Posterior vena cava (tissue), 2 donors: ENCODE results near the gene THYN1. TPM values are rescaled to one million over a fixed set of nuclear protein-coding genes. Genes with fewer than 3 reads are reported as not detected.
"Not testable (repeated sequence)": the region's sequence is repeated elsewhere in the genome, so short reads cannot be mapped to it uniquely, and the experiment has no call there.

Source experiments
- DNase-seq: peaks from one replicate; pipeline ENCODE4 v3.0.0-alpha.2; 2020; ENCODE audit warnings: low spot score
- intact Hi-C, 2 donors: fragments of 100-400 bp; cut with DNase I; formaldehyde crosslinking; loops; one replicate each; pipeline versions ENCODE4 v1.14.1 to v1.14.2; 2022 to 2023
- total RNA-seq, 2 donors: library from RNA; stranded (reverse); fragmentation: NEBNext Ultra II Directional; extraction: Animal tissue kit (Norgen Biotek cat#: 25700); gene quantifications; one replicate each; pipeline ENCODE4 v1.2.1, GENCODE V29; 2021
- donor health status: DM: yes; HTN: yes; CAD: no.
- donor health status: DM: yes; HTN: yes; CAD: no.

Gene THYN1
- total RNA-seq, 2 donors from 2014 or later: 21.0 to 37.3 TPM

GRCh38 chr11:134276396-134277182, 23.4 kb upstream of the THYN1 start:
- DNase-seq: no peak
- intact Hi-C loops: no loop called here

- DNase-seq: no peak
- intact Hi-C loops: no loop called here
These were observed 22.6 kb upstream of the THYN1 start, which contains the start of gene GLB1L3 for GRCh38 chr11:134275534-134276395. Gene GLB1L3 (plus strand): TSS chr11:134276379. CDS start chr11:134276741, 362 bp downstream.

DNA sequence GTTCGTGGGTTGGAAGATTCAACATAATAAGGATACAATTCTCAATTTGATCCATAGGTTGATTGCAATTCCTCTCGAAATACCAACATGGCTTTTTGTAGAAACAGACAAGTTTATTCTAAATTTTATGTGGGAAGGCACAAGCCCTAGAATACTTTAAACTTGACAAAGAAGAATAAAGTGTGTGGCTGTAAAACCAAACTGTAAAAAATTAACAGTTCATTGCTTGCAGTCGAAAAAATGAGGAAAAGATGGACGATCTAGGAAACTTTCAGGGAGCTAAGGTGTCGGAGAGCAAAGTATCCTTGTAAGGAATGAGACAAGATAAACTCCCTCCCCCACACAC, 22.0 kb upstream of the THYN1 start:
- intact Hi-C loops: no loop called here
- DNase-seq: no peak

DNA sequence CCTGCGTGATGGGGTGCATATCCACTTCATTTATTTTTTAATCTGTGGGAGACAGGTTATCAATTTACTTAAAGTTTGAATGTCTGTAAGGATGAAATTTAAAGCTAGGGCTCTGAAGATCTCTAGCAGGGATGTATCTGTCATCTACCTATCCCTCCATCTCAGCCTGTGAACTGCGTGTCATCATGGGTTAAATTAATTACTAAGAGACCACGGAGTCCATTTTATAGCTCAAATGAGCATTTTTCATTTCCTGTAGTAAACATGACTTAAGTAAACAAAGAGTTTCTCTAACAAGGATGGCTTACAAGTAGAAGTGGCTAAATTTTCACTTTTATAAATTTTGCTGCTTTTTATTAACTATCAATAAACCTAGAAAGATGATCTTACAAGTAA, 20.2 kb upstream of the THYN1 start:
- no peak for DNase-seq
- intact Hi-C loops: no loop called here

DNA sequence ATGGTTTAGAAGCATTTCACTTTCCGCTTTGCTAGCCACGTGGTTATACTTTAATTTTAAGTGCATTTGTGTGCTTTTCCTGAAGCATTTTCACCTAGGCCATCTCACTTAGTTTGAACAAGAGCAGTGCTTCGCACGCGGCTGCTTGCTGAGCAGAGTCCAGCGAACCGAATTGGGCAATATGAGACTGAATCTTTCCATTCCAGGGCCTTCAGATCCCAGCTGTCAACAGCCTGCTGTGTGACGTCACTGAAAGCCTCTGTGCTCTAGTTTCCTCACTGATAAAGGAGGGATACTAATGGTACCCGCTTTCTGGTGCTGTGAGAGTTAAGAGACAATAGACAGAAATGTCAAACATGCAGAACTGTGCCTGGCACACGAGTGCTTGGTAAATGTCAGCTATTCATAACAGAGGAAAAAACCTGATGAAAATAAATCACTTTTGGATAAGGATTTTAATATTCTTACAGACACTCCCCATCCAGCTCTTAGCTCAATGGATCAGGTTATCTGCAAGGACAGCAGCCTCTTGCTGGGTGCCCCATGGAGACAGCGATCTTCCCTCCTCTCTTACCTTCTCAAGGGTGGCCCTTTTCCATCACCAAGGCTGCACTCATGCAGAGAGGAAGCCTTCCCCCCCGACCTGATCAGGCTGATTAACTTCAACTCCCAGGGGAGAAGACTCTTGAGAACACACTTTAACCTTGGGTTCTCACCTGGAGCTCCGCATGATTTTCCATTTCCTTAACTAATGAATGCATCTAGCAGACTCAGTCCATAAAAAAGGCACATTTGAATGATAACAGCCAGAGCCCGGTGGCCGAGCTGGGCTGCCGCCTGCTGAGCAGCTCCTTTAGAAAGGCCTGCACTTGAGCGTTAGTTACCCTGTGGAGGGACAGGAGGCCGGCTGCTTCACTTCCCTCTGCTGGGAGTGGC, 19.5 kb upstream of the THYN1 start:
- intact Hi-C loops: no loop called here
- DNase-seq: no peak

DNA sequence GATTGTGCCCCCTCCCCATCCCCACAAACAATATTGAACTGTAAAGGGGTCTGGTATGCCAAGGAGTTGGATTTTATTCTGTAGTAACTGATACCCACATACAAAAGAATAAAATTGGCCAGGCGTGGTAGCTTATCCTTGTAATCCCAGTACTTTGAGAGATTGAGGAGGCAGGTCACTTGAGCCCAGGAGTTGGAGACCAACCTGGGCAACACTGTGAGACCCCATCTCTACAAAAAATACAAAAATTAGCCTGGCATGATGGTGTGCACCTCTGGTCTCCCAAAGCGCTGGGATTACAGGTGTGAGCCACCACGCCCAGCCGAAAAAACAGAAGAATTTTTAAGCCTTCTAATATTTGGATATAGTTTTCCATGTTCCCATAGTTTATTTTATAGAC, 18.8 kb upstream of the THYN1 start:
- DNase-seq: no peak
- intact Hi-C loops: no loop called here

GRCh38 chr11:134270250-134270714, 17.1 kb upstream of the THYN1 start:
- DNase-seq: no peak
- intact Hi-C loops: no loop called here

DNA sequence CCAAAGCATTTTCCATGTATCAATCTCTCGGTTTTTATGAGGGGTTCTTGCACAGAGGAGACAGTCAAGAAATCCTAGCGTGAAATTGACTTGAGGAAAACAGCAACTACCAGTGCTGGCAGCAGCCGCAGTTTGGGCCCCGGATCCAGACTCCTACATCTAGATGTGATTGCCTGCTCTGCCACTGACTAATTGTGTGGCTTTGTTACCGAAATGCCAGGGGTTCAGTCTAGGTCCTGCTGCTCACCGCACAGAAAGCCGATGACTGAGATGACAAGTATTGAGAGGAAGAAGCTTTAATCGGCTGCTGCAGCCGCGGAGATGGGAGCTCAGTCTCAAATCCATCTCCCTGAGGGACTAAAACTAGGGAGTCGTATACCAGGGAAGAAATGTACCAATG, 14.8 kb upstream of the THYN1 start:
- intact Hi-C loops: no loop called here
- DNase-seq: no peak

DNA sequence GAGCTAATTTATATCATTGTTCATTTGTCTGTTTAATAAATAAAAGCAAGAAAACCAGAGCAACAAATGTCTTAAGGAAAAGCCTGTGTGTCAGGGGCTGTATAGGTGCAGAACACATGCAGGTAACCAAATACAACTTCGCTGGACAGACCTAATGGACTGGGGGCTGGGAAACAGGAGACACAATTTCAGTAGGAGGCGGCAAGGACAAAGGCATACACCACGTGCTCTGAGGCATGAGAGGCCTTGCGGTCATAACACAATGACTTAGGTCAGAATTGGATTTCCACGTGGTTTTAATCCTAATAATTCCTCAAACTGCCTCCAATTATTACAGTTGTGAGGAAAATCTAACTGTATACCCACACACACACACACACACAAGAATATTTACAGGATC, 14.3 kb upstream of the THYN1 start:
- intact Hi-C loops: no loop called here
- no peak for DNase-seq

GRCh38 chr11:134266841-134267251, 13.7 kb upstream of the THYN1 start:
- intact Hi-C loops: no loop called here
- no peak for DNase-seq

- intact Hi-C loops: no loop called here
These were observed 13.3 kb upstream of the THYN1 start for GRCh38 chr11:134266440-134266839.

DNA sequence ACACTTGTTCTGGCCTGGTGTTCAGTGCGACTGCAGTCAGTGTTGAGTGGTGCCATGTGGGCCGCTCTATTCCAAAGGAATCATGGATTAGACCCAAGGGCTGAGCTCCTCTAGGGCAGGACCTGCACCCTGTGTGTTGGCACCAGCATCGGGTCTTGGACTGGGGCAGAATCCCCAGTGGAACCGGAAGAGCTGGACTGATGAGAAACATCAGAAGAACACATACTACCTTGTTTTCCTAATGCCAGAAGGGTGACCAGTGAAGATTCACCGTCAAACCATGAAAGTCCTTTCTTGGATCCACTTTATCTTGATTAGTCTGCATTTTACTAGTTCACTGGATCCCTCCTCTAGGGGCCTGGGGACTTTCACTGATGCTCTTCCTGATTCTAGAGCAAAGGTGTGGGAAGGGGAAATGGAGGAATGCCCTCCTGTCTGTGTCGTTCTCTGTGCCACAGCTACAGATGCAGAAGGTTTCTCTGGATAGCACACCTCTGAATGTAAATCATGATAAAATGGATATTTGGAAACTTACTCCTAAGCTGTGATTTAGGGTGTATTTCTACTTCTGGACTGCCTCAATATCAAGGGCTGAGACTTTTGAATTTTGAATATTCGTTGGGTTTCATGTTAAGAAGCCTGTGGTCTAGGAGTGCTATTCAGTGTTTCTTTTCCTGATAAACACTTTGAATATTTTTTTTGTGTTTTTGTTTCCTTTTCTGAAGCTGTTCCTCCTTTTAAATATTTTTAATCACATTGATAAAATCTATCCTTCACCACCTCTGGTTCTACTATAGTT, 12.0 kb upstream of the THYN1 start:
- no peak for DNase-seq
- intact Hi-C loops: no loop called here

More at GRCh38 chr11:134266440-134266839, 13.3 kb upstream of the THYN1 start:
- no peak for DNase-seq

DNA sequence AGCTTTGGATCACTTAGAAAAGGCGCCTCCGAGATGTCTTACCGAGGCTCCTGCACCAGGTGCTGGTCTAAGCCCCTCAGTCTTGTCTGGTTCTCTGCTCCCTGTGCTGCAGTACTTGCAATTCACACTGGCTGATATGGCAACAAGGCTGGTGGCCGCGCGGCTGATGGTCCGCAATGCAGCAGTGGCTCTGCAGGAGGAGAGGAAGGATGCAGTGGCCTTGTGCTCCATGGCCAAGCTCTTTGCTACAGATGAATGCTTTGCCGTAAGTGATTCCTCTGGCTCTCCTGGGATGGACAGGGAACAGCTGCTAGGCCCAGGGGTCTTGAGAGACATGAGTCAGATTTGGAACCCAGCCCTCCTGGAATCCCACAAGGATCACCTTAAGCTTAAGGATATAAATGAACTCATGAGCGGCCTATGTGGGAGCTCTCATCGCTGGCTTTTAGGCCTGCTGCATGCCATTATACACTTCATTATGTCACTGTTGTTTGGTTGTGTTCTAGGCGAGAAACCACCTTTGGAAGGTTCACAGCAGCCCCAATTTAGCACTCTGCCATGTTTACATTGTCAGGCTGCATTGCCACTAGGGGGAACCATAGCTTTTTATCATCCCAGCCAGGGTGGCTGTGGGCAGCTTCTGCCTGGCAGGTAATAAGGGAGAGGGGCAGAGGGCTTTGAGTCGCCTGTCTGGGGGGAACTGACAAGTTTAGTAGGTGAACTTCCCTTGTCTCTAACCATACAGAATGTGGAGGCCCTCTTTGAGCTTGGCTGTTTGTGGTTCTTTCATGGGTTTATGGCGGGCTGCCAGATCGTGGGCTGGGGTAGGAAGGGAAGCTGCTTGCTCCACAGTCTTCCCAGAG, 8.7 kb upstream of the THYN1 start:
- DNase-seq: no peak
- intact Hi-C loops: no loop called here

DNA sequence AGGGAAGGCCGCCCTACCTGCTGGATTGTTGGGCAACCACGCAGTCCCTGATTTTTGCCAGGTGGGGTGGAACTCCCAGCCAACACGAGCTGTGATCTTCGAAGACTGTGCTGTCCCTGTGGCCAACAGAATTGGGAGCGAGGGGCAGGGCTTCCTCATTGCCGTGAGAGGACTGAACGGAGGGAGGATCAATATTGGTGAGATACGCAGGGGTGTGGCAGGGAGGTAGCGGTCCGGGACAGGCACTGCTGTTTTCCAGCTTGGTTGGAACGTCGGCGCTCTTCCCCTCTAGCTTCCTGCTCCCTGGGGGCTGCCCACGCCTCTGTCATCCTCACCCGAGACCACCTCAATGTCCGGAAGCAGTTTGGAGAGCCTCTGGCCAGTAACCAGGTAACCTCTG, 7.8 kb upstream of the THYN1 start:
- intact Hi-C loops: no loop called here
- DNase-seq: no peak

GRCh38 chr11:134260503-134260902, 7.4 kb upstream of the THYN1 start:
- no peak for DNase-seq
- intact Hi-C loops: no loop called here

DNA sequence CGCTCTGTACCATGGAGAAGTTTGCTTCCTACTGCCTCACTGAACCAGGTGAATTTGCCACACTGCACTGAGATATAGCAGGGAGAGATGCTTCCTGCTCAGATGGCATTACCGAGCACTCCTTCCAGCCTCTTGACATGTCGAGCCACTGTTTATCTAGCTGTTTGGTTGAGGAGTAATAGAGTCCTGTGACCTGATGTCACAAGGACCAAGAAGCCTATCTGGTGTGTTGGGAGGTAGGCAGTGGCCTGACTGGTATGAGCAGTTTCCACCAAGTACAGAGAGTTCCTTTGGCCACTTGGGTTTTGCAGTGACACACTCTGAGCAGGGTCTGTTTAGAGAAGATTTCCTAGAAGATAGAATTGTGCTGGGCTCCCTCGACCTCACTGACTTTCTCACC, 5.4 kb upstream of the THYN1 start:
- no peak for DNase-seq
- intact Hi-C loops: no loop called here

DNA sequence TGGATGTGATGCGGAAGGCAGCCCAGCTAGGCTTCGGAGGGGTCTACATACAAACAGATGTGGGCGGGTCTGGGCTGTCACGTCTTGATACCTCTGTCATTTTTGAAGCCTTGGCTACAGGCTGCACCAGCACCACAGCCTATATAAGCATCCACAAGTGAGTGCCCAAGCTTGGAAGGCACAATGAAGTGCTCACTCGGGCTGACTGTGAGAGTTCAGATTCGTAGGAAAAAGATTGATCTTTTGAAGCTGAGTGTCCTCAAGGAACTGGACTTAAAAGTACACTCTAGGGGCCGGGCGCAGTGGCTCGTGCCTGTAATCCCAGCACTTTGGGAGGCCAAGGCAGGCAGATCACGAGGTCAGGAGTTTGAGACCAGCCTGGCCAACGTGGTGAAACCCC, 3.9 kb upstream of the THYN1 start:
- intact Hi-C loops: no loop called here
- no peak for DNase-seq

DNA sequence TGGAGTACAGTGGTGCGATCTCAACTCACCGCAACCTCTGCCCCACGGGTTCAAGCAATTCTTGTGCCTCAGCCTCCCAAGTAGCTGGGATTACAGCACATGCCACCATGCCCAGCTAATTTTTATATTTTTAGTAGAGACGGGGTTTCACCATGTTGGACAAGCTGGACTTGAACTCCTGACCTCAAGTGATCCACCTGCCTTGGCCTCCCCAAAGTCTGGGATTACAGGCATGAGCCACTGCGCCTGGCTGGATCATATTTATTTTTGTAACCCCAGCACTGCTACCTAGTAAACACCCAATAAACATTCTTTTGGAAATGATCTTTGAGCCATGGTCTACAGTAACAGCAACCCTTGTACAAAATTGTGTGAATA, 2.0 kb upstream of the THYN1 start:
- DNase-seq, intact Hi-C loops: not testable (repeated sequence)
